ENCODE results near the gene BID.

Gene BID
- total RNA-seq: 31.0 to 40.4 reads per million in 2 donors

DNA sequence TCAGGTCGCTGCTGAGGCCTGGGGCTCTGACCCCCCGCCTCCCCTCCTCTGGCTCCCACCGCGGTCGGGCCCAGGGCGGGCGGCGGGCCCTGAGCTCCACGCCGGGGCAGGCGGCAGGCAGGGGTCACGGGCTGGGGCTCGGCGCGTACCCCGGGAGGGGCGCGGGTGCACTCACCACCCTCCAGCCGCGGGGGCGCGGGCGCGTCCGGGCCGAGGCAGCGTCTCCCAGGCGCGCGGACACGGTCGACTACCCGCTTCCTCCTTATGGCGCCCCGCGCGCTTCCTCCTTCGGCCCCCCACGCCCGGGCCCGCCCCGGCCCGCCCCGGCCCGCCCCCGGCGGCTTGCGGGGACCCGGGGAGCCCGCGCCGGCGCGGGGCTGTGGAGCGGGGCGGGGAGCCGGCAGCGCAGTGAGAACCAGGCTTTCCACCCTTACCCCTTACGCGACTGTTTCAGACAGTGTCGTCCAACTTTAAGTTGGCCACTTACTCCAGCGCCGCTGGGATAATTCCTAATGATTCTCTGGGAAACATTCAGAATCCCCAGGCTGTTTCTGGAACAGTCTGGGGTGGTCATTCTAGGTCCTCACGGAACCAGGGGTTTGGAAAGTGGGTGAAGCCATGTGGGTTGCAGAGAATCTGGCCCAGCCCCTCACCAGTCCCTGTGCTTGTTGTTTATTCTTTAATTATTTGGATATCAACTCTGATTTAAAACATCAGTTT is at the start of gene BID:
BID (minus strand) TSS at position 264 of the 720 bp plus-strand sequence. CDS start 24,353 bp downstream, outside the sequence.
- peak; percentile 45 for DNase-seq

DNA sequence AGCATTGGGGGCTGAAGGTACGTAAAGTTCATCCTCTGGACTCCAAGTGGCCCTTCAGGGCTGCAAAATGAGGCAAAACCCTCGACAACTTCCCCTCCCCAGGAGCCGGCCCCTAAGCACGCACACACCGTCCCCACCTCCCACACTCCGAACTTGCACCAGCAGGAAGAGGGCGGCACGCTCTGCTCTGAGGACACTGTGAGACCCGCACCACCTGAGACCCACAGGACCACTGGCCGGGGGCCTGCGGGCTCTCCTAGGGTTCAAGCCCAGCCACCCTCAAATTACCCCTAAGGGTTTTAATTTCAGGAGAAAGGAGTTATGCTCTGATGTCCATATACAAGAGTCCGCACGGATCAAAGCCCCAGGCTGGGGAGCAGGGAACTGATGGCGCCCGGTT is 49.7 kb upstream of the BID start:
- no peak for DNase-seq

DNA sequence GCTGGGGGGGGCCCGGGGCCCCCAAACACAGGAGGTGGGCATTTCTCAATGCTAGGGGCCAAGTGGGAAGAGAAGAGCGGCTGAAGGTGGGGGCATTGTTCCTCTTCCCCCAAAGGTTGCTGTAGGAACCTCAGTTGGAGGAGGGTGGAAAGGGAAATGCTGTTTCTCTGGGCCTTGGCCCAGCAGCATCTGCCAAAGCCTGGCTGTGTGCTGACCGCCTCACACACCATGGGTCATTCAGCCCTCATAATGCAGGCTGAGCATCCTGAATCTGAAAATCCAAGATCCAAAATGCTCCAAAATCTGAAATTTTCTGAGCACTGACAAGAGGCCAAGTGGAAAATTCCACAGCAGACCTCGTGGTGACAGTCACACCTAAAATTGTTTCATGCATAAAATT is 49.0 kb upstream of the BID start:
- DNase-seq: no peak

DNA sequence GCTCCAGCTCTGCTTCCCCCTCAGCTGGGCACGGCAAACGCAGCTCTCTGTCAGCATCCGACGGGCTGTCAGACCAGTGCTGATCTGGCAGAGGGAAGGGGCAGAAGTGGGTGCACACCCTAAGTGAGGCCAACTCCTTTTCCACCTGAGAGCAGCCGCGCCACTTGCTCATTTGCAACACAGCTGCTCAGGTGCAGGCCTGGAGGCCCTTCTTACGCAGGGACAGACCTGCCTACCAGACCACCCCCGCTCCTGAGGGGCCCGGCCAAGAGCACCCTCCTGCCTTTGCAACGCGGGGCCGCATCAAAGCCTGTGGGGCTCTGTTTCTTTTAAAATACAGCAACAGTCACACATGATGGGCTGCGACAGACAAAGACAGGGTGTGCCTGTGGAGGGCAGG is 47.8 kb upstream of the BID start:
- no peak for DNase-seq

DNA sequence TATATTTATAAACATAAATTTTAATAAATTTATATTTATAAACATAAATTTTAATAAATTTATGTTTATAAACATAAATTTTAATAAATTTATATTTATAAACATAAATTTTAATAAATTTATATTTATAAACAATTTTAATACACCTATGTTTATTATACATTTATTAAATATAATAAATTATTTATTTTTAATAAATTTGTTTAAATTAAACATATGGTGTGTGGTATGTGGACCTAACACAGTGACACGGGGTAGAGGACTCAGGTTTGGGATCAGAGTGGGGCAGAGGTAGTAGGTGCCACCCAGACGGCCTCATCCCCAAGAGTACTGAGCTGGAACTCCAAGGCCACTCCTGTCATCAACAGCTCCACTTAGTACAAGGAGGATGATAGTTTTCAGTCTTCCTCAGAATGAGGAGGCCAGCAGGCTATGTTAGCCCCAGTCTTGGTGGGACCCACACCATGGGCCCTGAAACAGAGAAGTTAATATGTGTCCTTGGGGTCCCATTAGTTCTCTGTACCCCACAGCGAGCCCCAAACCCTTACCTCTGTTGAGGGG is 46.7 kb upstream of the BID start:
- no peak for DNase-seq

DNA sequence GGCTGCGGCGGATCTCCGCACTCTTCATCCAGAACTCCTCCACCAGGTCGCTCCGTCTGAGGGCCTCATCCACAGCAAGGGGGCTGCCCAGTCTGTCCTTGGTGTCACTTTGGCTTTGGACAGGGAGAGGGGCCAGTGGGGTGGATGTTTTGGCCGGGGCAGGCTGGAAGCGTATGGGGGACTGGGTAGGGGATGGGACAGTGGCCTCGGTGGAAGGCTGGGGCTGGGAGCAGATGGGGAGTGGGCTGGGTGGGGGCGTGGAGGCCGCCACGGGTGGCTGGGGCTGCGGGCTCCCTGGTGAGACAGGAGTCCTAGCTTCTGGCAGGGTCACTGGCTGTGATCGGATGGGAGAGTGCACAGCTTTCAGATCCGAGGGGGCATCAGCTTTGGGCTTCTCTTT is 44.4 kb upstream of the BID start:
- no peak for DNase-seq

DNA sequence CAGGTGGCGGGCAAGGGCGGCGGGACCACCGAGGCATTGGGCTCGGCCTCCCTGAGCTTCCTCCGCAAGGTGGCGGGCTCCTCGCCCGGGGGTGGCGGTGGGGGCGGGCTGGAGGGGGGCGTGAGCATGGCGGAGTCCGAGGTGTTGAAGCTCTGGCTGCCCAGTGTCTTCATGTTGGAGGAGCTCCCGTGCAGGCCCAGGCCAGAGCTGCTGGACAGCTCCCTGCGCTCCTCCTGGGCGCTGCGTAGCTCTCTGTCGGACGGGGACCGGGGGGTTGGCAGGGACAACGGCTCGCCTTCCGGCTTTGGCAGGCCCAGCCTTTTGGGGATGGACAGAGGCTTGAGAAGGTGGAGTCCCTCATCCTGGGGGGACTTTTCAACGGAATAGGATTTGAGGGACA is 43.9 kb upstream of the BID start:
- DNase-seq: no peak

DNA sequence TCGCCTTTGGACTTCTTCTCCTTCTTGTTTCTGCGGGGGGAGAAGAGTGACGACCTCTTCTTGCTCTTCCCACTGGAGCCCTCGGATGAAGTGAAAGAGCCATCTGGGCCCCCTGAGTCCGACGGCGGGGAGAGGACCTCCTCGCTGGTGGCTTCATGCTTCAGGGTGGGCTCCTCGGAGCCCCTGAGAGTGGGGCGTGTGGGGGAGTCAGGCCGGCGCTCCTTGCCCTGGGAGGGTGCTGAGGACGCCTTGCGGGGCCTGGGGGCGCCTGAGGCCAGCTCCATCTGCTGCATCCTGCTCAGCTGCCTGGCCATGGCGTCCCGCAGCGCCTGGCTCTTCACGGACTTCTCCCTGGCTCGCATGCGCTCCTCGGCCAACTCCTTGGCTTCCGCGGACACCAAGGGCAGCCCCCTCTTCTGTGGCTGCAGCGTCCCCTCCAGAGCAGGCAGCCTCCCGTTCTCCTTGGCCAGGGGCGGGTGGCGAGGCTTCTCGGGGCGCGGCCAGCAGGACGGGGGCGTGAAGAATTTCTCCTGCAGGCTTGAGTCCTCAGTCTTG is 43.3 kb upstream of the BID start:
- no peak for DNase-seq

DNA sequence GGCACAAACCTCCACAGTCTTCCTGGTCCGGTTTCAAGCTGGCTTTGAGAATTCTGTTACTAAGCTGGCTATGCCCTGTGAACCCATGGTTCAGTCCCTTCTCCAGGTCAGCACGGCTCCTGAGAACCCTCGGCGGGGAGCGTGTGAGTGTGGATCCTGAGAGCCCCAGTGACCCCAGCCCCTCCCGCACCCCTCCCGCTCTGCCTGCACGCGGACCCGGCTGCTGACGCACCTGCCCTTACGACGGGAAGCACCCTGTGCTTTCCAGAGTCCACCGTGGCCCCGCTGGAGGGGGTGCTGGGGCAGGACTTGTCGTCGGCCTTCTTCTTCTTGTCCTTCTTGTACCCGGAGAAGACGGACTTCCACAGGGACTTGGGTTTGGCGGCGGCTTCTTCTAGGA is 42.8 kb upstream of the BID start:
- no peak for DNase-seq

DNA sequence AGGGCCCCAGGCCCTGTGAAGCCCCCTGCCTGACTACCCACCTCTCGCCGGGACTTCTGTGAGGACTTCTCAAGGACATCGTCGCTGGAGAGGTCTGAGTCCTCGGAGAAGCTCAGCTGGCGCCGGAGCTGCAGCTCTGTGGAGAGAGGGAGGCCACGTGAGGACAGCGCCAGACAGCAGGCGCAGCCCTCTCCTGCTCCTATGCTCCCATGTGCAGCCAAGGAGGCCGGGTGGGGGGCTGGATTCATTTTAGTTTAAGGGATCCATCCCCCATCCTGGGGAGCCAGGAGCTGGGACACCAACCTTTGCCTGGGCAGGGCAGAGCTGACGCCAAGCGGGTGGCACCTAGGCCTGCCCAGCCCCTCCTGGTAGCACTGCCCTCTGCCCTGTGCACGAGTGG is 42.4 kb upstream of the BID start:
- DNase-seq: no peak

DNA sequence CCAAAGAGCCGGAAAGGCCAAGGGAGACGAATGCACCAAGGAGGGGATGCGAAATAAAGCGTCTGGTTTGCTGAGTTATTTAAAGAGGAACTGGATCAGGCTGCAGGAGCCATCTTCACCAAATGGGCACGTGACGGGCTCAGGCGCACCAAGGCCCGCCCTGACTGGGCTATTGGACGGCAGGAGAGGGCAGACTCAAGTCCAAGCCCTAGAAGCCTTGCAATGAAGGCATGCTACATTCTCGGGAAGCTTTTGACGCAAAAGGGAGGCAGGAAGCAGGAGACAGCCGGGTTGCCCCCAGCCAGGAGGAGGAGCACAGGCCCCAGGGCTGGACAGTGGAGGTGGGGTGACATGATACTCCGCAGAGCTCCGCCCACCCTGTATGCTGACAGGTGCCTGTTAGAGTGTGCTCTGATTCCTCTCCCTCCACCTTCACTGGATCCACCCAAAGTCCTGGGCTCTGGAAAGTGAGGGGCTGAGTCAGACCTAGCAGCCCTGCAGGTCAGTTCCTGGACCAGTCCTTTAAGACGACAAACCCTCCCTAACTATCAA is 41.5 kb upstream of the BID start:
- no peak for DNase-seq

DNA sequence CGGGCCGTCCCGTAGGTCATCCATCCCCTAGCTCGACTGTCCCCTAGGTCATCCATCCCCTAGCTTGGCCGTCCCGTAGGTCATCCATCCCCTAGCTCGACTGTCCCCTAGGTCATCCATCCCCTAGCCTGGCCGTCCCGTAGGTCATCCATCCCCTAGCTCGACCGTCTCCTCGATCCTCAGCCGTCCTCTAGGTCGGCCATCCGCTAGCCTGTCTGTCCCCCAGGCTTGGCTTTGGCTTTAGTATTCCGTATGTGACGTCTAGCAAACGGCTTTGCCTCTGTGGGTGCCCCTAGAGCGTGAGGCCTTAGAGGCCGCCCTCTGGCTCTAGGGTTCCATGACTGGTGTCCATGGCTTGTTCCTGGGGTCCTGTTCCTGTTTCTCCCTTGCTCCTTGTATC is 40.6 kb upstream of the BID start:
- no peak for DNase-seq

DNA sequence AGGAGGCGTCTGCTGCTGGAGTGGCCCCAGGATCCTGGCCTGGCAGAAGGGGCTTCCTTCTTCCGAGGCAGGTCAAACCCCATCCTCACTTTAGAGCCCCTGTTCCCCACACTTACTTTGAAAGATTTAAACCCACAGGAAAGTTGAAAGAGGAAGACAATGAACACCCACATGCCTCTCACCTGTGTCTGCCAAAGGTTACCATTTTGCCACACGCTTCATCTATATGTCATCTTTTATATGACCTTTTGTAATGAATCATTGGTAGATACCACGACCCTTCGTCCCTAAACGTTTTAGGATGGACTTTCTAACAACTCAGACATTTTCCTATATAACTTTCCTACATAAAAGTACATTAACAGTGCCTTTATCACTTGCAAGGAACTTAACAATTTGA is 39.8 kb upstream of the BID start:
- no peak for DNase-seq

DNA sequence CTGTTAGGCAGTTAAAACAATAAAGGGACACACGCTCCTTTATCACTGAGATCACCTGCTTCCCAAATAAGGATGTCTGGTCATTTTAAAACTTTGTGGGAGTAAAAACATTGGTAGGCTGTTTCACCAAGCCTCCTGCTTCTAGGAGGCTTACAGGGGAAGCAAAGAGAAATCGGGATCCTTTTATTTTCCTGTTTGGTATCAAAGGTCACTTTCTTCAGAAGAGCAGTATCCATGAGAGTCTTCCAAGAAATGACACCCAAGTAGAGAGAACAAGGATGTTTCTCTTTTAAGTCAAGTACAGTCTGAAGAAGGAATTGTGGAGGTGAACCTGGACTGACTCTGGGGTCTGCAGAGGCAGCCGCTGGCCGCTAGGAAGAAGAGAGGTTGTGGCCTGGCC is 36.9 kb upstream of the BID start:
- DNase-seq: no peak

DNA sequence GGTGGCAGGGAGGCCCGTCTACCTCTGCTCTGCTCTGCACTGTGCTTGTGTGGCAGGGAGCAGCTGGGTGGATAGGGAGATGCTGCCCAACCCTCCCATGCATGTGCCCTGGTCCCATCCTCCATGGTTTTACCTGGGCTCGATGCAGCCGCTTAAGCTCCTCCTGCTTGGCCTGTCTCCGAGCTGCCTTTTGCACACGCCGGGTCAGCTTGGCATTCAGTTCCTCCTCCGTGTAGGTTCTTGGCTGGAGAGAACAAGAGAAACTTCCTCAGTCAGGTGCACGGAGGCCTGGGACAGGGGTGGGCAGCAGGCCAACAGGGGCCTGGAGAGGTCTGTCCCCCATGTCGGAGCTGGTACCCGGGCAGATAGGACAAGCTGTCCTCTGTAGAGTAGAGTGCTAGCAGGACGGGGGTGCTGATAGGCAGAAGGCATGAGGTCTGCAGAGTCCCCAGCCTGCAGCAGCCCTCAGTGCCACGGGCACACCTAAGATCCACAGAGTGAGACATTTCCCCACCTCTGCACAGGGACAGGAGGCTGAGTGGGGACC is 36.4 kb upstream of the BID start:
- DNase-seq: no peak

DNA sequence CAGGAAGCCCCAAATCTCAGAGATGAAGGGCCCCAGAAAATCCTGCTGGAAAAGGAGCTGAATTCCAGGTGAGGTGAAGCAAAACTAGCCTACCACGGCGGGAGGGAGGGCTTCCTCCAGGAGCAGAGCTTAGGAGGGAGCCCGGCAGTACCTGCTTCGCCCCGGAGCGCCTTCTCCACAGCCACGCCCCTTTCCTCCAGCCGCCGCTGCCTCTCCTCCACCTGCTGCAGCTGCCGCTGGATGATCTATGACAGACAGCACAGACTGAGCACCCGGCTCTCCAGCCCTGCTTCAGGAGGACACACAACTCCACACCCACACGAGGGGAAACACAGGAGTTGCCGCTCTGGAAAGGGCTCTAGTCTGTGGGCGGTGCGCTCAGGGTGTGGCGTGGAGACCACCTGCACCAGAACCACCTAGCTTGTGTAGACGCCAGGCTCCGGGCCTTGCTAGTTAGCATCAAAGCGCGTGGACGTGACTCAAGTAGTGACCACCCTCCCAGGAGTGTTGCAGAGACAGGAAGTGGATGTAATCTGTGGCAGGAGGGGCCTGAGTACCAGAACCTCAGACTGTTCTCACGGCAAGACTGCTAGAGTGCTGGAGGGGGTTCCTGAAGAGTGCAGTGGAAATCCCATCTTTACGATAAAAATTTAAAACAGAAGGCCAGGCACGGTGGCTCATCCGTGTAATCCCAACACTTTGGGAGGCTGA is 34.6 kb upstream of the BID start:
- DNase-seq: no peak

DNA sequence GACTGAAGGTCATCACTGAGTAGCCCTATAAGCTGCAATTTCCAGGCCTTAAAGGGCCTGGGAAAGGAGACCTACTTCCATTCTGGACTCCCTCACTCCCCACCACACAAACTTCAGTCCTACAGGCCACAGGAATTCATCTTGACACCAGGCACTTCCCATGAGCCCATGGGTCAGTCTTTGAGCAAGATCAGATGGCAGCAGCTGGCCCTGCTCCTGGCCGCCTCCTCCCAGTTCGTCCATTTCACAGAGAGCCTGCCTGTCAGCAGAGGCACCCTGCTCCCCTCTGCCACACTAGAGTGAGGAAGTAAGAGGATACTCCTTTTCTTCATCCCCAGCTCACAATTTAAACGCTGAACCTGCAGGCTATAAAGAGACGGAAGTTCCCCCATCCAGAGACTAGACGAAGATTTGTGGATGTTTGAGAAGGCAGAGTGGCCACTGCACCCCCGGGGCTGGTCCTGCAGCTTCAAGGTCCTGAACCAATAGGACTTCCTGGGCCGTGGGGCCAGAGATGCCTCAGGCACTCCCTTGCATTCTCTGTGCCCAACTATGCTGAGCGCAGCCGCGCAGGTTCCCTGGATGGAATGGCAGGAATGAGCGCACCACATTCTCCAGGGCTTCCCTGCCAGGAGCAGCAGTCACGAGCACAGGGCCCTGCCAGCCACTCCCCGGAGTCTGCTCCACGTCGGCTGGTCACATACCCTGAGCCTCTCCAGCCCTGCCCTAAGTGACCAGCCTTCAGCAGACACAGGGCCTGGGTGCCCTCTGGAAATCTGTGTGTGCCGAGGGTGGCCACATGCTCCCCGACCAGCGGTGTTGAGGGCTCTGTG is 33.5 kb upstream of the BID start:
- no peak for DNase-seq

DNA sequence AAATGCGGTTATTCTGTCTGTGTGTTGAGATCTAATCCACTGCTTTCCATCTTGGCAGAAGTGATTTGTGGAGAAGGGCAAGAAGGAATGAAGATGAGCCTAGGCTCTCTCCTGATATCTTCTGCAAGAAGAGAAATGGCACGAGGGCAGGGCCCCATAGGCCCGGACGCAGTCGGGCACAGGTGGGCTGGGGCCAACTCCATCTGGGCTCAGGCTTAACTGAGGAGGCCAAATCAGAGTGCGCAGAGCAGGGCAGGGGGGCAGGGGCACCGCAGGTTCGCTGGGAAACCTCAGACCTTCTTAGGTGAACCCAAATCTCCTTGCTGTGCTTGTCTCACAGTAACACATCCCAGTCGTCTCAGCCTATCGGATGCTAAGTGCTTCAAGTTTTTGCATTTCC is 32.8 kb upstream of the BID start:
- DNase-seq: no peak

DNA sequence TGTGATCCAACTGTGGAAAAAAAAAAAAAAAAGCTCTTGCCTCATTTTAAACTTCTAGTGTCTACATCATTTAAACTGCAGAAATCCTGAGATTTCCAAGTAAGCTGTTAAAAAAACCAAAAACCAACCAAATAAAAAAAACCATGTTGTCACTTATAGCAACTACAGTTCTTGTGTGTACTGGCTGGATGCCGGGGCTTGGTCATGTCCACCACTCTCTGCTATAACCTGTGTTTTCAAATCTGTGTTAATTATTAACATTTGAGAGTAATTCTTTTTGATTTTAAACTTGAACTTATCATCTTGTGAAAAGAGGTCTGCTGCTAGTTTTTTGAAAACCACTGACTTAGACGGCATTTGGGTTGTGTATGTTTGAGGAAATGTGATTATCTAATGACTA is 32.2 kb upstream of the BID start:
- DNase-seq: no peak

DNA sequence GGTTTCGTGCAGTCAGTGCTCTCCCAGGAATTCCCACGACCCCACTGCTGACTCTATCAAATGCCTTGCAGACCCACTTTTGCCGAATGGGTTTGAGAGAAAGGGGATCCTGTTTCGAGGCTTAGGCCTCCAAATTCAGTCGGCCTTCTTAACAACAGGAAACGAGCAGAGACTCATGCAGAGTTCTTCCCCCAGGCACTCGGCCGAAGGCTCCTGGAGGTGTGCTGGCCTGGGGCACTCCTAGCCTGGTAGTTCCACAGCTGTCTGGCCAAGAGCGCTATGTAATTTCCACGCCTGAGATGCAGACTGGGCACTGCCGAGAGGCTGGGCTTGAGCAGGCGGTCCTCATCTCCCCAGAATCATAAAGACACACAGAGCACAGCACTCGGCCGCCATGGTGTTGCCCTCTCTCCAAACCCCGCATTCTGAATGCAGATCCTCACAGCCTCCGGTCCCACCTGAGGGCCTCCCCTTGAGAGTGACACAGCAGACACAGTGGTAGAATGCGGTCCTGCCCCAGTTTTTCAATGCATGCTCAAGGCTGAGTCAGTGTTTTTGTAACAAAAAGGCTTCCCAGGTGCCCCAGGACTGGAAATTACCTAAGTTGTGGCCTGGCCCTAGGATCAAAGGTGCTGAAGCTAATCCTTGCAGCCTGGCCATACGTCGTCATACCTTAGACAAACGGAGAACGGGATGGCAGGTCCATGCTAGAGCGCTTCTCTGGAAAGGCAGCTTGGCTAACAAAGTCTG is 30.2 kb upstream of the BID start:
- DNase-seq: no peak

DNA sequence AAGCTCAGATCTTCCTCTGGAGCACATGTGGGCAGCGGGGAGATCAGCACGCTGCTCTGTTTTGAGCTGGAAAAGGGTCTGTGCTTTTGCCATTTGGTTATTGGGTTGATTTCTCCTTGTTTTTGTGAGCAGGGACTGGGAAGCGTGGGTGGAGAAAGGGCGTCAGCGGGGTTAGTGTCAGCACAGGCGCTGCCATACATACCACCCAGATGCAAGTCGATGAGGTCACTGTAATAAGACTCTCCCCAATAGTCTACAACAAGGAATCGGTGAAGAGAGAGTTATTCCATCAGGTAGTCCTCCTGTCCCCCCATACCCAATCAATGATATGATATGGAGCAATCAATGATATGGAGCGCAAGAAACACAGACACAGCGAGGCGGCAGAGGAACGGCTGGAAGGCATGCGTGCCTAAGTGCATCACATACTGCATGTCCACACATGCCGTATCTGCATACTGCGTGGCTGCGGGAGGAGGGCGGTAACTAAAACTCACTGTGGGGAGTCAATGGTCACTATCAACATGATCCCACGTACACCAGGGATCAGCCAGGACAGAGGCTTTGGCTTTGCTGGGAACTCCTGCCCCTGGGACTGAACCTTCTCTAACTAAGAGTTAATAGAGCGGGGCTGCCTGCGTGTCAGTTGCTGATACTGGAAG is 29.5 kb upstream of the BID start:
- no peak for DNase-seq

Measured in activated gamma-delta T cell (primary cell).